OCI-LY3 (cell line): ENCODE results near the gene MTHFD1L.

Experiments used
- CTCF ChIP-seq: fragments of 200-600, 300-600 bp; sonication (generic); IDR thresholded peaks from 2 replicates; pipeline ENCODE4 v1.5.1; 2014; ENCODE audit warnings: antibody characterized with exemption, low read length, low read depth
- EZH2phosphoT487 ChIP-seq: fragments of 200-600 bp; shearing (Covaris generic); IDR thresholded peaks from 2 replicates; pipeline ENCODE4 v1.6.1; 2018; ENCODE audit warnings: antibody characterized with exemption, mixed run types, low read depth

- TF ChIP-seq EZH2phosphoT487 (no peak), CTCF (no peak)
These were observed 270.7 kb downstream of the MTHFD1L start for GRCh38 chr6:151136141-151136755.
